HG03521 (cell line): ENCODE results near the gene GOLGA6B.
A peak's percentile ranks its signal among the peaks of the same experiment; 100 is the strongest.
"Not testable (repeated sequence)": the region's sequence is repeated elsewhere in the genome, so short reads cannot be mapped to it uniquely, and the experiment has no call there.

Source experiments
- ATAC-seq: cut with Tn5 transposase; IDR thresholded peaks from one replicate; pipeline ENCODE4 v1.9.1; 2021; ENCODE audit warnings: mild to moderate bottlenecking, moderate library complexity; ENCODE audit not compliant: unreplicated experiment

GOLGA6B gene

GRCh38 chr15:72663931-72664330 is 9.4 kb downstream of the GOLGA6B start:
- ATAC-seq = not testable (repeated sequence)

GRCh38 chr15:72665706-72666105 is 11.2 kb downstream of the GOLGA6B start:
- ATAC-seq = not testable (repeated sequence)

- ATAC-seq = not testable (repeated sequence)
These were observed 15.3 kb downstream of the GOLGA6B start for GRCh38 chr15:72669803-72670202.

GRCh38 chr15:72670656-72671352 is 16.3 kb downstream of the GOLGA6B start:
- peak; percentile 77 for ATAC-seq

GRCh38 chr15:72671525-72671924 is 17.0 kb downstream of the GOLGA6B start:
- ATAC-seq = no peak

GRCh38 chr15:72676838-72677237 is 22.3 kb downstream of the GOLGA6B start:
- no peak for ATAC-seq

GRCh38 chr15:72680931-72681330 is 26.4 kb downstream of the GOLGA6B start:
- no peak for ATAC-seq

- no peak for ATAC-seq
These were observed 28.3 kb downstream of the GOLGA6B start for GRCh38 chr15:72682772-72683171.

GRCh38 chr15:72685301-72685924 is 30.9 kb downstream of the GOLGA6B start:
- no peak for ATAC-seq

- peak; percentile 98 for ATAC-seq
These were observed 31.7 kb downstream of the GOLGA6B start, which contains the start of the genes BBS4 and HIGD2B for GRCh38 chr15:72685925-72686794. Gene BBS4, plus strand, starts transcription at chr15:72686207. Its CDS starts 21 bp downstream, at chr15:72686228. Gene HIGD2B, minus strand, starts transcription at chr15:72686182. Its CDS starts 9,808 bp downstream, at chr15:72676374.

GRCh38 chr15:72688697-72689096 is 34.2 kb downstream of the GOLGA6B start:
- no peak for ATAC-seq

- no peak for ATAC-seq
These were observed 36.4 kb downstream of the GOLGA6B start for GRCh38 chr15:72690938-72691337.

GRCh38 chr15:72698938-72699337 is 44.4 kb downstream of the GOLGA6B start:
- no peak for ATAC-seq

- ATAC-seq = no peak
These were observed 45.6 kb downstream of the GOLGA6B start for GRCh38 chr15:72700076-72700475.

- ATAC-seq = no peak
These were observed 51.8 kb downstream of the GOLGA6B start for GRCh38 chr15:72706266-72706665.

- ATAC-seq = not testable (repeated sequence)
These were observed 54.2 kb downstream of the GOLGA6B start for GRCh38 chr15:72708551-72709303.
